Measurements from ENCODE around the gene GSTA4.

GSTA4 gene

GRCh38 chr6:52995089-52995912, at the start of gene GSTA4:
TSS of gene GSTA4 (minus strand) at chr6:52995284. CDS start at chr6:52994243, 1,041 bp downstream.
- peak; percentile 99 for DNase-seq

- no peak for DNase-seq
These were observed 49.5 kb upstream of the GSTA4 start for GRCh38 chr6:53044572-53044971.

DNA sequence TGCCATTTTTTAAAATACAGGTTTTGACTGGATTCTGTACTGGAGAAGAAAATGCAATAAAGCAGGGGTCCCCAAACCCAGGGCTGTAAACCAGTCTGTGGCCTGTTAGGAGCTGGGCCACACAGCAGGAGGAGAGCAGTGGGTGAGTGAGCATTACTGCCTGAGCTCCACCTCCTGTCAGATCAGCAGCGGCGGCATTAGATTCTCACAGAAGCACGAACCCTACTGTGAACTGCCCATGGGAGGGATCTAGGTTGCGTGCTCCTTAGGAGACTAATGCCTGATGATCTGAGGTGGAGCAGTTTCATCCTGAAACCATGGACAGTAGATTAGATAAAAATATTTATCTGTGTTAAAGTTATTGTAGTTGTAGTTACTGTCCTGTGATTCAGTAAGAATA, 49.0 kb upstream of the GSTA4 start:
- DNase-seq: no peak

- no peak for DNase-seq
These were observed 48.5 kb upstream of the GSTA4 start for GRCh38 chr6:53043581-53043980.

DNA sequence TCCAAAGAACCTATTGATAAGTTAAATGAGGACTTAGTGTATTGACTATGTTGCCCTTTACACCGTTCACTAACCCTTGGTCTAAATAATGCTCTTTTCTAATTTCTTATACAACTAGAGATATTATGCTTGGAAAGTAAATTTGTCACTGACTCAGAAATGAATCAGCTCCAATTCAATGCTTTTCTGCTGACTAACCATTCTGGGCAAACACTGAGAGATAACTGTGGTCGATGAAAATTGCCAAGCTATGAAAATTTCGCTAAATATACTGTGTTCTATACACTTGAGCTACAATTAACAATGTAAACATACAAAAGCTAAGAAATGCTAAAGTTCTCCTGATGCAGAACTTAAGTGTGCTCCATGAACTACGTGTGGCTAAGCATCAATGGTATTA, 47.0 kb upstream of the GSTA4 start:
- DNase-seq: no peak

DNA sequence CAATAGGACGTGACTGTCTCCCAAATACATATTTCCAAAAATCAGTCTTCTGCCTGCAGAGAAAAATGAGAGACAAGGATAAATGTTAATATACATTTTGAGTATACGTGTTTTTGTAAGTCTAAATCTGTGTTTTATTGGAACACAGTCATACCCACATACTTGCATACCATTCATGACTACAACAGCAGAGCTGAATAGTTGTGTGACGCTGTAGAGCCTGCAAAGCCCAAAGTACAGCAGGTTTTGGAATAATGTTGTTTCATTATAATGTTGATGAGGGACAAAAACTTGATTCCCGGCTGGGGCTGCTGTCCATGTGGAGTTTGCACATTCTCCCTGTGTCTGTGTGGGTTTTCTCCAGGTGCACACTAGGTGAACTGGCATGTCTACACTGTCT, 46.3 kb upstream of the GSTA4 start:
- no peak for DNase-seq

GRCh38 chr6:53038596-53038995, 43.5 kb upstream of the GSTA4 start:
- no peak for DNase-seq

GRCh38 chr6:53038141-53038540, 43.1 kb upstream of the GSTA4 start:
- DNase-seq: no peak

DNA sequence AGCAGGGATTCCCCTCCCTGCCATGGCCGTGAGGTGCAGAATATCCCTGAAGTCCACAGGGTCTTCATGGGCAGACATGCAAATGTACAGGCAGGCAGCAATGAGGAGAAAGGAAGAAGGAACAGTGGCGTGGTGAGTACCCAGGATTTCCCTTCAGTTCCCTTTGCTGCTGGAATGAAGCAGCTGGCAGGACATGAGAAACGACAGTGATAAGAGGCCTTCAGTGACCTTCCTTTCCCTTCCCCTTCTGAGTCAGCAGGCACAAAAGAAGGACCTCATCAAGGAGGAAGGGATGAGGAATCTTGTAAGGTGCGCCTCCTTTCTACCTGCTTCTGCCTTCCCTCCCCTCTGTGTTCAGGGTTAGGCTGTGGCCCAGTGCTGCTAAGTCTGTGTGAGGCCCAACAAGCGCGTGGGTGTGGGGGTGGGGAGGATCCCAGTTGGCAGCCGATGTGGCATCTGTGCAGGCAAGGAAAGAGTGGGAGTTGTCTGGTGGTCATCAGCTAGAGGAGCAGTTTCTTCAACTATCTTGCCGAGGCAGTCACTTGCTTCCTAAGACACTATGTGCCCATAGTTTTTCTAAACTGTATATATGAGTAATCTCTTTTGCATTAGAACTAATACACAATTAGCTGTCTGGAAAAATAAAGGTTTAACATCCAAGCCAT, 40.6 kb upstream of the GSTA4 start:
- DNase-seq: no peak

- no peak for DNase-seq
These were observed 38.7 kb upstream of the GSTA4 start for GRCh38 chr6:53033764-53034163.

GRCh38 chr6:53032849-53033248, 37.8 kb upstream of the GSTA4 start:
- no peak for DNase-seq

GRCh38 chr6:53031281-53031680, 36.2 kb upstream of the GSTA4 start:
- DNase-seq: no peak

DNA sequence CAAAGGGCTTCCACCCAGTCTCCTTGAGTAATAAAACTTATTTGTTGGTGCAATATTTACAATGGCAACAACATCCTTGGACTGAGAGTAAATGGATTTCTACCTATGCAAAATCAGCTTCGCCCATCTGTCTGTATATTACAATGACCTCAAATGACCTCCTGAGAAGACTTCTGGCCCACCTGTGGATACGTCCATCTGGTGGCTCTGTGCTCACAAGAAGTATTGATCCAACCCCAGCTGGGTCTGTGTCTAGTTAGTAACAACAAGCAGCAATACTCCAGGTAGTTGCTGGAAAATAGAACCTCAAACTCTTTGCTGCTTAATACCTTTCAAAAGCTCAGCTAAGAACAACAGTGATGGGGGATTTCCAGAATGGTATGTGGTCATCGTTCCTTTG, 34.7 kb upstream of the GSTA4 start:
- no peak for DNase-seq

DNA sequence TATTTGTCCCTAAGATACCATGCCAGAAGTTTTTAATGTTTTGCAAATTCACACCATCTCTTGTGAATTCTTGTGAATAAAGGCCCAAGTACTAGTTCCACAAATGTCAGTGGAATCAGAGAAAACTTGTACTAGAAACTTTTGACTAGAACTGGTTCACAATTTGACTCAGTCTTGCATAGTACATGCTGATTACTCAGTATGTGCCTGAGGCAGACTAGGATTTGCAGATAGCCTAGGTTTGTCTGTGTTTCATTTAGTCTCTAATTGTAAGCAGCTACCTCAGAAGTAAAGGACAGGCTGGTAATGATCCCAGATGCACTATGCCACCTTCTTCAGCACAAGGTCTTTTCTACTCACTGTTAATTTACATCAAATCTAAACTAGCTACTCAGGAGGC, 34.2 kb upstream of the GSTA4 start:
- DNase-seq: no peak

DNA sequence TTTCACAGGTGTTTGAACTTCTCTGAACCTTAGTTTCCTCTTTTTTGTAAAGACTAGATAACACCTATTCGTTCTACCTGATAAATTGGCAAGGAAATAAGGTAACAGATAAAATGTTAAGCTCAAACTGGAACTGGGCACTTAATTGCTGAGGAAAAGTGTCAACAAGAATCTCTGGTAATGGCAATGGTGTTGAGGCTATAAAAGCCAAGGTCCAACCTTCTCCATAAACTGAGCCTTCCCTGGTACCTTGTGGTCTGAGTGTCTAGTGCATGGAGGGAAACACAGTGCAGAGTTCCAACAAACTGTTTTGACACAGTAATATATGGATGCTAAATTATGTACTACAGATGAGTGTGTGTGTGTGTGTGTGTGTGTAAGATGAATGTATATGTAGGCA, 33.4 kb upstream of the GSTA4 start:
- no peak for DNase-seq

- DNase-seq: no peak
These were observed 32.1 kb upstream of the GSTA4 start for GRCh38 chr6:53027131-53027718.

DNA sequence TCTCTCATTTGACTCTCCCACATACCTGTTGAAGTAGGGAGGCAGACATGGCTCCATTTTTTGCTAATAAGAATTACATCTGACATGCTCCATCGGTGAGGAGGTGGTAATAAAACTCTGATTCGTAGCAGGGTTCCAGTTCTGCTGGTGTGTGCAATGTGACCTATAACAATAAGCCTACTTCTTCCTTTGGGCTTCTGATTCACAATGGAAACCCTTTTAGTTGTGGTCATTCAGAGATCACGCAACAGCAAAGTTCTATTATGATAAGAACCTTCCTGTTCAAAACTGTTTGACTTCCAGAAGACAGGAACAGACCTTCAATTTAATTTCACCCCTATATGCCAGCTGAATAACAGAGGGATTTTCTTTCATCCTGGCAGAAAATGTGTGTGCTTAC, 31.4 kb upstream of the GSTA4 start:
- DNase-seq: no peak

- no peak for DNase-seq
These were observed 28.2 kb upstream of the GSTA4 start for GRCh38 chr6:53023323-53023722.

- DNase-seq: no peak
These were observed 25.1 kb upstream of the GSTA4 start for GRCh38 chr6:53020005-53020744.

GRCh38 chr6:53018446-53018845, 23.4 kb upstream of the GSTA4 start:
- DNase-seq: no peak

- no peak for DNase-seq
These were observed 20.4 kb upstream of the GSTA4 start for GRCh38 chr6:53015486-53015885.

GRCh38 chr6:53014744-53015143, 19.7 kb upstream of the GSTA4 start:
- DNase-seq: no peak

DNA sequence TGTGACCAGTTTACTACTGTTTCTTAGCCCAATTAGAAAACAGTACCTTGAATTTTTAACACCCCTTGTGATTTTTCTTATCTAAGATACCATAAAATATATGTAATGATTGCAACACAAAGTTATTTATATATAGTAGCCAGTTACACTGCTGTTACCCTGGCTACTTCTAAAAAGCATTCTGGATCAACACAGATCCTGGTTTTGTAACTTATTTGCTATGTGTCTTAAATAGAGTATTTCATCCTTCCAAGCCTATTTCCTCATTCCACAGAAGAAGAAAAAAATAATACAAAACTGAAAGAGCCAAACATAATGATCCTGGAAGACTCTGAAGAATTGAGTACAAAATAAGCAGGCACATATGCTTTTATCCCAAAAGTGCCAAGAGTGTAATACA, 19.0 kb upstream of the GSTA4 start:
- DNase-seq: no peak

DNA sequence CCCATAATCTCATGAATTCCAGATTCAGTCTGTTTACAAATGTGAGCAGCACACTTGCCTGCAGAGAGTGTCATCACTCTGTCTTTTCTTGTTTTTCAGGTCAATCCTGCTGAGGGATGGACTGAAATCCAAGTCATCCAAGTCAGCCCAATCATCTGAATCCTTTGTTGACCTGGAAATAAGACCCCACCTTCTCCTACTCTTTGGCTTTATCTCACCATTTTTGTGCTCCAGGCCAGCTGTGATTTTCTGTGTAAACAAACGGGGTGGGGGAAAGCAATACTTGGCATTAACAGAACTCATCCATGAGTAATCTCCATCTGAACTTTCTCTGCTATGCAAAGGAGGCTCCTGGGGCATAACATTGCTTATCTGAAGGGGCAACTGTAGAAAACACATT, 16.9 kb upstream of the GSTA4 start:
- DNase-seq: no peak

Data from NCI-H510A (cell line).